ENCODE data around the gene KIF16B.
"Not testable (repeated sequence)": the region's sequence is repeated elsewhere in the genome, so short reads cannot be mapped to it uniquely, and the experiment has no call there.

The KIF16B gene

GRCh38 chr20:16599257-16599656 lies 26.0 kb upstream of the KIF16B start:
- Histone ChIP-seq H3K36me3 (ENCODE audit: control insufficient read depth, insufficient read depth, low read length) (no peaks in the 10 kb centered on the region), H3K4me3 (replicated peaks; ENCODE audit: low read depth, low read length) (no peak overlapping the region), H3K27me3 (replicated peaks; ENCODE audit: control insufficient read depth, insufficient read depth, low read length) (no peaks in the 10 kb centered on the region)
- TF ChIP-seq CTCF (IDR thresholded peaks at IDR 0.05; ENCODE audit: insufficient read depth, low read length, poor library complexity, severe bottlenecking) = no peak
- DNase-seq (ENCODE audit: extremely low read depth, insufficient read length) = no peak

DNA sequence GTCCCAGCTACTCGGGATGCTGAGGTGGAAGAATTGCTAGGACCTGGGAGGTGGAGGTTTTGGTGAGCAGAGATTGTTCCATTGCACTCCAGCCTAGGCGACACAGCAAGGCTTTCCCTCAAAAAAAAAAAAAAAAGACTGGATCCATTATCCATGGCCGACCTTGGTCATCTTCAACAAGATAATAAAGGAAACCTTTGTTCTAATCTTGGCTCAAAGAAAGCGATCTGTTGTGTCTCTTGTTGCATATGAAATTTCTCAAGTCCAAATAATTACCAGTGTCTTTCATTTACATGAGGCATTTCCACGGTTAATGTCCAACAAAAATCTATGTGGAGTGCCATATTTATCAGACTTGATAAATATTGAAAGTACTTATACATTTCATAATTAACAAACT lies 23.7 kb upstream of the KIF16B start:
- no peak overlapping the region for H3K4me3 ChIP-seq (replicated peaks; ENCODE audit: low read depth, low read length)
- DNase-seq (ENCODE audit: extremely low read depth, insufficient read length) = no peak
- no peaks in the 10 kb centered on the region for H3K36me3 ChIP-seq (ENCODE audit: control insufficient read depth, insufficient read depth, low read length)
- no peak for TF ChIP-seq CTCF (IDR thresholded peaks at IDR 0.05; ENCODE audit: insufficient read depth, low read length, poor library complexity, severe bottlenecking)
- H3K27me3 ChIP-seq (replicated peaks; ENCODE audit: control insufficient read depth, insufficient read depth, low read length) = no peaks in the 10 kb centered on the region

DNA sequence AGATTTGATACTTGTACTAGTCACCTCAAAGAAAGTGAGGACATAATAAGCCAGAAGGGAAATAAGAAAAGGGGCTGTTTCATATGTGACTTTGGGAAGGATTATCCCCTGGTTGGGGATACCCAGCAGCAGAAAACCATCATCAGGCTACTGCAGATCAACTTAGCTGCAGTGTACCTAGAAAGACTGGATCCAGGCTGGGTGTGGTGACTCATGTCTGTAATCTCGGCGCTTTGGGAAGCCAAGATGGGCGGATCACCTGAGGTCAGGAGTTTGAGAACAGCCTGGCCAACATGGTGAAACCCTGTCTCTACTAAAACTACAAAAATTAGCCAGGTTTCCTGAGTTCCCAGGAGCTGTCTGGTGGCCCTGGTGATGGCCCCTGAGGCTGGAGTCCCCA lies 23.2 kb upstream of the KIF16B start:
- not testable (repeated sequence) for H3K27me3 ChIP-seq (replicated peaks; ENCODE audit: control insufficient read depth, insufficient read depth, low read length); H3K4me3 ChIP-seq (replicated peaks; ENCODE audit: low read depth, low read length); H3K36me3 ChIP-seq (ENCODE audit: control insufficient read depth, insufficient read depth, low read length); DNase-seq (ENCODE audit: extremely low read depth, insufficient read length)

- no peak overlapping the region for H3K4me3 ChIP-seq (replicated peaks; ENCODE audit: low read depth, low read length)
- H3K36me3 ChIP-seq (ENCODE audit: control insufficient read depth, insufficient read depth, low read length) = no peaks in the 10 kb centered on the region
- no peaks in the 10 kb centered on the region for H3K27me3 ChIP-seq (replicated peaks; ENCODE audit: control insufficient read depth, insufficient read depth, low read length)
- TF ChIP-seq CTCF (IDR thresholded peaks at IDR 0.05; ENCODE audit: insufficient read depth, low read length, poor library complexity, severe bottlenecking) = no peak
- no peak for DNase-seq (ENCODE audit: extremely low read depth, insufficient read length)
Observed at GRCh38 chr20:16595376-16595775, 22.1 kb upstream of the KIF16B start.

DNA sequence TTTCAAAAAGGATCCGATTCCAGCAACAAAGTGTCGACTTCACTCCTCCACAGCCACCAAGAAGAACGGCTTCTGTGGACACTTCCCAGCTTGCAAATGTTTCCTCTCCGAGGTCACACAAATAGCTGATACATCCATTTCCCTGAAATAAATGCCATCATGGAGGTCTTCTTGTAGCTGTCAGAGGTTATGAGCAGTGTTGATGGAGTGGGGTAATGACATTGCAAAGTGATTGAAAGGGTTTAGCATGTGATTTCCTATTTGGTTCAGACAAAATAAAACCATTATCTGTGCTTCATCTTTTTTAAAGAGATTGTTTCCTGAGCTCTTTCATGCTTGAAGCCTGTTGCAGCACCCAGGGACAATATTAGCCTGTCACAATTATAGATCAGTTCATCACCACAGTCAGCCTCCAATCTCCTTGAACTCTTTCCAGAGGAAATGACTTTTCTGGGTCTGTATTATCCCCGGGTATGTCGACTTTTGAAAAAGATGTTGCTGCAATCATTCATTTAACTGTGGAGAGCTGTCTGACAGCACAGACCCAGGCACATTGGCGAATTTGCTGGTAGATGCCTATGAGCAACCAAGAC lies 16.9 kb upstream of the KIF16B start:
- Histone ChIP-seq H3K27me3 (replicated peaks; ENCODE audit: control insufficient read depth, insufficient read depth, low read length) (no peaks in the 10 kb centered on the region; the same call in 1 of the 2 replicates), H3K36me3 (ENCODE audit: control insufficient read depth, insufficient read depth, low read length) (no peaks in the 10 kb centered on the region), H3K4me3 (replicated peaks; ENCODE audit: low read depth, low read length) (no peak overlapping the region)
- TF ChIP-seq CTCF (IDR thresholded peaks at IDR 0.05; ENCODE audit: insufficient read depth, low read length, poor library complexity, severe bottlenecking) = no peak
- no peak for DNase-seq (ENCODE audit: extremely low read depth, insufficient read length)

GRCh38 chr20:16589623-16590022 lies 16.4 kb upstream of the KIF16B start:
- Histone ChIP-seq H3K4me3 (replicated peaks; ENCODE audit: low read depth, low read length) (no peak overlapping the region), H3K27me3 (replicated peaks; ENCODE audit: control insufficient read depth, insufficient read depth, low read length) (no peaks in the 10 kb centered on the region; the same call in 1 of the 2 replicates), H3K36me3 (ENCODE audit: control insufficient read depth, insufficient read depth, low read length) (no peaks in the 10 kb centered on the region)
- DNase-seq (ENCODE audit: extremely low read depth, insufficient read length) = no peak
- TF ChIP-seq CTCF (IDR thresholded peaks at IDR 0.05; ENCODE audit: insufficient read depth, low read length, poor library complexity, severe bottlenecking) = no peak
